Activated T-cell treated with anti-CD3 and anti-CD28 coated beads for 4 hours (primary cell): ENCODE measurements around the gene INPP4A.

Source experiments
- DNase-seq: peaks from one replicate; pipeline ENCODE4 v3.0.0-alpha.2; 2020

Gene INPP4A

DNA sequence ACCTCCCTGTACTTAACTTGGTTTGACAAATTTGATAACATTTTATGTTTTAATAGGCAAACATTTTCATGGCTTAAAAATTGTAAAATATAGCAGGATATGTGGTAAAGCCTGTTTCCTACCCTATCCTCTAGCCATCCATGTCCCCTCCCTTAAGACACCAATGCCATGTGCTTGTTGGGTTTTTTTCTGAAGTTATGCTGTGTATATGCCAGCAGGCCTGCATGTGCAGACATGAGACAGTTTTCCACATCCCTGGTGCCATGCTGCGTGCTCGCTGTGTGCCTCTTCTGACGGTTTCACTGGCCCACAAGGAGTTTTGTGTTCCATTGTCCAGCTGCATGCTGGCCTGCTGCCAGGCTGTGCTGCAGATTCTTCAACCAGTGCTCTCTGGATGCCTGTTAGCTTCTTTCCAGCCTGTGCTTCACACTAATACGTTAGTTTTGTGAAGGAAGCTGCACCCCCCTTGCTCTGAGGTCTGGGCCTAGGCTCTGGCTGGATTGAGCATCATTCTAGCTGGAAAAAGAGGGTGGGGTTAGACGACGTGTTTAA is 16.9 kb downstream of the INPP4A start:
- DNase-seq: no peak

DNA sequence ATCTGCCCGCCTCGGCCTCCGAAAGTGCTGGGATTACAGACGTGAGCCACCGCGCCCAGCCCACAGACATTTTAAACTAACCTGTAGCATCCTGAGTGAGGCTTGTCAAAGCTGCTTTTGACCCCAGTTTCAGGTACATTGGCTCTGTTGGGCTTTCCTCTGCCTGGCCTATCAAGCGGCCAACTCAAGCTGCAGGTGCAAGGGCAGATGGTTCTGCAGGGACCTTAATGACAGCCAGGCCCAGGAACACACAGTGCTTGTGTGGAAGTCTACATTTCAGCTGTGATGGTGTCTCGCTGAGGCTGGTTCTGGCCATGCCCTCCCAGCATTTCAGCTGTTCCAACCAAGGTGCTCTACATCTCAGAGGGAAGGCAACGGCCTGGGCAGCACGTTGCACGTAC is 18.4 kb downstream of the INPP4A start:
- no peak for DNase-seq

DNA sequence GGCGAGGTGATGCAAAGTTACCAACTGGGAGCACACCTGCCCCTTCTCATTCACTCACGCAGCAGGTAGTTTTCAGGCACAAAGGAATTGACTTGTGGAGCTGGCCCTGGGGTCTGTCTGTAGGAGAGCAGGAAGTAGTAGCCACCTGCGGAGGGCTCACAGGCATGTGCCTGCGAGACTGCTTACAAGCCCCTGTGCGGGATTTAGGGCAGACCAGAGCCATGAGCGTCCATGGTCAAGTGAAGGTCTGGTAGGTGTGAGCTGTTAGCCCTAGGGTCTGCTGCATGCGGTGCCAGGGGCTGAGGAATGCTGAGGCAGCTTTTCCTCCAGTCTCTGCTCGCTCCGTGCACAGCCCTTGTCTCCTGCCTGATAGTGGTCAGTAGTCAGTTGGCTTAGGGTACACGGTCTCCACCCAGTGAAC is 18.9 kb downstream of the INPP4A start:
- no peak for DNase-seq

DNA sequence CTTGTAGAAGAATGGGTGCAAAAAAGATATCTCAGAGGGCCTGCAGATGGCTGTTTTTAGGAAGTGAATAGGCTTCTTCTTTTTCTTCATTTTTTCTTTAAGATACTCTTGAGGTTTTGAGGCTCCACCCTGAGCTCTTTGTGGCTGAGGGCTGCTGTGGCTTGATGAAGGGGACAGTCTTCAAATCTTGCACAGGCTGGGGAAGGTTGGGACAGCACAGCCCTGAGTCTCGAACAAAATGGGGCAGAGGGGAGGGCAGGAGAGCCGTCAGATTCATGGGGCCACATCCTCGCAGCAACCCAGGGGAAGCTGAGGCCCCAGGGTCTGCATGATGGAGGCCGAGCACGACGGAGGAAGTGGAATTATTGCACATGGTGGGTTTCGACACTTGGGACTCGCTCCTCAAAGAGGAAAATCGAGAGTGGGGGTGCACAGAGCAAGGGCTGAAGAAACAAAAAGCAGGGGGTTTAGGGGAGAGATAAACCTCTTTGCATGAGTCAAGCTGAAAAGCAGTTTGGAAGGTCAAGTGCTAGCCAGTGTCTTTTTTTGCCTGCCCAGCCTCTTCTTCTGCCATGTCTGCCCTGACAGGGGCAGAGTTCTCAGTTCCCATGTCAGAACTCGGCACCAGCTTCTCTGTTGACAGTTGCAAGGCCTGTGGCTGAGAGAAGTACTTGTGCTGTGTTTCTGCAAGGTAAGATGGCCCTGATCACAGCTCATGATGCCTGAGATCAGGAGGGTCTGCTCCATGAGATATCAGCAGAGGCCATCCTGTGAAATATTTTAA is 19.5 kb downstream of the INPP4A start:
- no peak for DNase-seq

DNA sequence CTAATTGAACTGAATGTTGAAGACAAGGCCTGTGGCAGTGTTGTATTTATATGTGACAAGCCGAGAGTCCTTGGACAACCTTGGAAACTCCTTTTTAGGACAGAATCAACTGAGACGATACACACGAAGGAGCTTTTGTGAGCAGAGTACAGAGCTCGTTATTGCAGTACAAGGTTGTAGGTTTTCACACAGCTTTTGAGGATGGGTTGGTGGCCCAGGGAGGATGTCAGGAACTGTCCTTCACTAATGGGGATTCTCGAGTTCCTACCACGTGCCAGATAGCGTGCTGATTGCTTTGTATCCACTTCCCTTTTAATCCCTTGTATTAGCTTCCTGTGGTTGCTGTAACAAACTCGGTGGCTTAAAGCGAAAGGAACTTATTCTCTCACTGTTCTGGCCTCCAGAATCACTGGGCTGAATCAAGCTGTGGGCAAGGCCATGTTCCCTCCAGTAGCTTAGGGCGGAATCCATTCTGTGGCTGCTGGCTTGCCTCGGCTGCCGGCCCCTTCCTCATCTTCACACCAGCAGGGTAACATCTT is 20.2 kb downstream of the INPP4A start:
- DNase-seq: no peak

DNA sequence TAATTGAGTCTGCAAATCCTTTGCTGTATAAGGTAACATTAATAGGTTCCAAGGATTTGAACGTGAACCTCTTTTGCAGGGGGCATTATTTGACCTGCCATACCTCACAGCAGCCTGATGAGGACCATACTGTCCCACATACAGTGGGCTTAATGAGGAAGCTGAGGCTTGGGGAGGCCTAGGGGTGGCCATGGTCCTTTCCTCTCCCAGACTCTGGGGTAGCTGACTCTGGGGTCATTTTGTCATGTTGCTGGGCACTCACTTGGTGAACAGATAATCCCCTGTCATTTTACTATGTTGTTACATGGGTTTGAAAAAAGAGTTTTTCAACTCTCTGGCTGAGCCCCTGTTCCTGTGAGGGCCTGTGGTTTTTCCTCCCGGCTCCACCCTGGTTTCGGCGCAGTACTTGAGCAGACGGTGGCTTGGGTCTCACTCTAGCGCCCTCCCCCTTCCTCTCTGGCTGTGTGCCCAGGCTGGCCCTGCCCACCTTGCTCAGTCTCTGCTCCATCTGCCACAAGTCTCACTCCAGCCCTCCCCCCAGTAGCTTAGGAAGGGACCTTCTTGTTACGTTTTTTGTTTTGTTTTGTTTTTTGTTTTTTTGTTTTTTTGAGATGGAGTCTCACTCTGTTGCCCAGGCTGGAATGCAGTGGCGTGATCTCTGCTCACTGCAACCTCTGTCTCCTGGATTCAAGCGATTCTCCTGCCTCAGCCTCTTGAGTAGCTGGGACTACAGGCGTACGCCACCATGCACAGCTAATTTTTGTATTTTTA is 21.0 kb downstream of the INPP4A start:
- peak; percentile 51 for DNase-seq

DNA sequence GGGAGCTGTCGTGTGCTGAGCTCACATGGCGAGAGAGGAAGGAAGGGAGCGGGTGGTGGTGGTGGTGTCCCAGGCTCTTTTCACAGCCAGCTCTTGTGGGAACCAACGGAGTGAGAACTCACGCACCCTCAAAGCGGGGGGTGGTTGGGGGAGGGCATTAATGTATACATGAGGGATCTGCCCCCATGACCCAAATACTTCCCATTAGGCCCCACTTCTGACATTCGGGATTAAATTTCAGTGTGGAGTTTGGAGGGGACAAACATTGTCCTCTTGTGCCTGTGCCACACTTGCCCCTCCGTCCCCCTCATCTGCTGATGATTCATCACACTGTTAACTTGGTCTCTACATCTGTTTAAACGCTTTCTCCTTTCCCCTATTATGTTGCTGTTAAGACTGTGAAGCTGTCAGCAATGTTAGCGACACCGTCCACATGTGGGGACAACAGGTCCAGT is 22.5 kb downstream of the INPP4A start:
- no peak for DNase-seq

DNA sequence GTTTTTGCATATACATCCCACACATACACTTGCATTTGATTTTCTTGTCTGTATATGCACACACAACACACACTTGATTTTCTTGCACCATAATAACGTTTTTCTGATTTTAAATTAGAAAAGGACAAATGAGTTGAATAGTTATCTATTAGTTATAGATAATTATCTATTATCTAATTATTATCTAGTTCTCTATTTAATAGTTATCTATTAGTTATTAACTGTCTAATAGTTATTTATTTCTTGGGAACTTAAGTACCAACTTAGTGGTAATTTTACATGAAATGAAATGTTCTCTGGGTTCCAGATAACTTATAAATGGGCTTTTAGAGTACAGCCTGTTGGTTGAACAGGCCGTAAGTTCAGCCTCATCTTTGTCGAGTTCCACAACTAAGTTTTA is 23.0 kb downstream of the INPP4A start:
- DNase-seq: no peak

DNA sequence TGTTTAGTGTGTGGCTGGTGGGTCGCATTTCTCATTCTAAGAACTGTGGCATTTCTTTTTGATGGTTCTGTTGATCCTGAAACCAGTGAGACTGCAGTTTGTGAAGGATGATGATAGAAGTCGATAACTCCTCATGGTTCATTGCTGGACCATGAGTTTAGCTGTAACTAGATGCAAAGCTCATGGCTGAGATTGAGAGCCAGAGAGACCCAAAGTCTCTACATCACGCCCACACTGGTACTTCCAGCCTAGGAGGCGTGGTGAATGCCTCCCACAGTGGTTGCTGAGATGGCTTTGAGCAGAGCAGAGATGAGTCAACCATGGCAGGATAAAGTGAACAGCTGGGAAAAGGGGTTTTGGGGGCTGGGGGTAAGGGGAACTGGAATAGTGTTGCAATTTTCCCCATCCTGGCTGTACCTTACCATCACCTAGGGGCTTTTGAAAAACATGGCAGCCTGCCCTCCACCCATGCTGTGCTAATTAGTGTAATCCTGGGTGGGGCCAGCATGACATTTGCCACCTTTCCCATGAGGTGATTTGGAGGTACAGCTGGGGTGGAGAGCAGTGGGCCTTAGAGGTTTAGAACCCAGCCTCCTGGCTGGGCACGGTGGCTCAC is 24.1 kb downstream of the INPP4A start:
- DNase-seq: peak; percentile 50

DNA sequence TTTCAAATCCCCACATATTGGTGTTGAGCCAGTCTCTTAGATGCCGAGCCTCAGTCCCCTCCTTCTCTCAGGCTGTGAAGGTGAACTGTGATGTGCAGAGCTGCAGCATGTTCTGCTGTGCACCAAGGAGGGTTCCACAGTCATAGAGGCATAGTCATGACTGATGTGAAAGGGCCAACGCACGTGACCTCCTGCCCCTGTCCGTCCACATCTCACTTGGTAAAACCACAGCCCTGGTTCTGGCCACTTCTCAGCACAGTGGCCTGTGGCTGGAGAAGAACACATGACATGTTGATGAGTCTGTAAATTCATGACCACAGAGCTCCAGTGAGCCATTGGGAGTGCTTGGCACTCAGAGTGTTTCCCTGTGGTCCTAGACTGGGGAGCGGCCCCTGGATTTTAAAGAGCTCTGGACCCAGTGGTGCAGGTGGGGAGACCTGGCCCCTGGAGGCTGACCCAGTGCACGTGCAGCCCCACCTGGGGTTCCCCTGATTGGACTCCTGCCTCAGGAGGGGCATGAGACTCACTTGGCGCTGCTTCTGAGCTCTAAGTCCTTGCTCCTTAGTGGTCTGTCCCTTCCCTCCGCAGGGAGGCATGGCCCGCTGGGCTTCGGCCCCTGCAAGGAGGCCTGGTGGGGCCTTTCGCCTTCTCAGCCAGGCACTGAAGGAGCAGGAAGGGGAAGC is 25.3 kb downstream of the INPP4A start:
- DNase-seq: no peak

DNA sequence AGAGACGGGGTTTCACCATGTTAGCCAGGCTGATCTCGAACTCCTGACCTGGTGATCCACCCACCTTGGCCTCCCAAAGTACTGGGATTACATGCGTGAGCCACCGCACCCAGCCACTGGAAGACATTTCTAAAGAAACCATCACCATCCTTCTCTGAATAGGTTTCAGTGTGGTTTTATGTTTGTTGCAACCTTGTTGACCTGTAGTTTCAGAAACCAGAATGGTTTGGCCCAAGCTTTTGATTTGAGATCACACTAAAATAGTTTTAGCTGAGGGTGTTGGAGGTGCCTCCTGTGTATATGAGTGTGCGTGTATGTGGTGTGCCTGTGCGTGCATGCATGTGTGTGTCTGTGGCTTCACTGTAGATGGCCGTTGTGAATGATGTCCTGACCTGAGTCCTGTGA is 26.2 kb downstream of the INPP4A start:
- no peak for DNase-seq

DNA sequence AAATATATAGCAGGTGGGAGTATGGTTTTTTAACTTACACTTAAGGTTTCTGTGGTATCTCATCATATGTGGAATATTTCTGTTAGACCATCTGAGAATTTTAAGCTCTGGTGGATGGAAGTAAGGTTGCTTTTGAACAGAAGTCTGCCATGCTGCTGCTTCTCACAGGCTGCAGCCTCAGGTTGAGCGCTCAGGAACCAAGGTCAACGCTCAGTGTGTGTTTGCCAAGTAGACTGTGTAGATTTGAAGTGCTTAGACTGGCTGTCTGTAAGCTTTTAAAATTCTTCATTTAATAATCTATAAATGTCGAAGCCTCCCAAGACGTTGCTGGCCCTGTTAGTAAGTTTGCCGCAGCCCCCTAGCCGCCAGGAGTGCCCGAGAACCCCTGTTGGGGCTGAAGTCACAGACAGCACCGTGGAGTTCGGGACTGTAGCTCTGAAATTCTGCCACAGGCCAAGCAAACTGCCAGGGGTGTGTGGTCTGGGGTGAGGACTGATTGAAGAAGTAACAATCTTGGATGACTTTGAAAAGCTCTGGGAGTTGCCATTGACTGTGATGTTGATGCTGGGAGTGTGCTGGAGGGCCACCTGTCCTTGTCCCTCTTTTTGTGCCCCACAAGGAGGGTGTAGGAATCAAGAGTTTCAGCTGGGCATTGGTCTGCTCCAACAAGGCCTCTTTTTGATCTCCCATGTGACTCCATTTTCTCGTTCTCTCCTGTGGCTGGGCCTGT is 26.9 kb downstream of the INPP4A start:
- no peak for DNase-seq

DNA sequence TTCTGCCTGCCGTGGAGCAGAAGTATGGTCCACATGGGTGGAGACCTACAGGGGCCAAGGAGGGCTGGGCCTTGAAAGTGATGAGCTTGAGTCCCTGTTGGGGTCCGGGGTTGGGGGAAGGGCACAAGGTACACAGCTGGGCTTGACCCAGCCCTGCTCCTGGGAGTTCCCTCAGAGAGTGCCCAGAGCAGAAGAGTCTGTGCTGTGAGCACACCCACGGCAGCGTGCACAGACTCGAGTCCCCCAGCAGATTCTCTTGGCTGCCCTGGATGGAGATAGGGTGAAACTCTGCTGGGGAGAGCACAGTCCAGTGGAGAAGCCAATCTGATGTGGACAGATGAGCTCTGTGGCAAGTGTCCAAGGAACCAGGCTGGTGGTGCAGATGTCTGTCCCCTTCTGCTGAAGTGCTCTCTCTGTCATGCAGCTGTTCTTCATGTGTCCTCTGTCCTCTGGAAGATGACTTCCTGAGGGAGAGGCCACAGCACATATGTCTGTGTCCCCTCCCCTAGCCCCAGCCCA is 27.5 kb downstream of the INPP4A start:
- no peak for DNase-seq

DNA sequence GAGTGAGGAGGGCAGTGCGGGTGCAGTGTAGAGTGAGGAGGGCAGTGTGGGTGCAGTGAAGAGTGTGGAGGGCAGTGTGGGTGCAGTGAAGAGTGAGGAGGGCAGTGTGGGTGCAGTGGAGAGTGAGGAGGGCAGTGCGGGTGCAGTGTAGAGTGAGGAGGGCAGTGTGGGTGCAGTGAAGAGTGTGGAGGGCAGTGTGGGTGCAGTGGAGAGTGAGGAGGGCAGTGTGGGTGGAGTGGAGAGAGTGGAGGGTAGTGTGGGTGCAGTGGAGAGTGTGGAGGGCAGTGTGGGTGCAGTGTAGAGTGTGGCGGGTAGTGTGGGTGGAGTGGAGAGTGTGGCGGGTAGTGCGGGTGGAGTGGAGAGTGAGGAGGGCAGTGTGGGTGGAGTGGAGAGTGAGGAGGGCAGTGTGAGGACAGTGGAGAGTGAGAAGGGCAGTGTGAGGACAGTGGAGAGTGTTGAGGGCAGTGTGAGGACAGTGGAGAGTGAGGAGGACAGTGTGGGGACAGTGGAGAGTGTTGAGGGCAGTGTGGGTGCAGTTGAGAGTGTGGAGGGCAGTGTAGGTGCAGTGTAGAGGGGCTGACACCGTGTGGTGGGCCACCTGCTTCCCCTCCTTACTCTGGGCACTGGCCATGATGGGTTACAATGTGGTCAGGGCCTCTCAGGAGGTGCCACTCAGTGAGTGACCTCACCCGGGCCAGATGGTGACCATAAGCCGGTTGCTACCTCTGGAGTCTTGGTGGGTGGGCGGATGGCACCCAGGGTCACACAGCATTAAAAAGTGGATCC is 28.5 kb downstream of the INPP4A start:
- DNase-seq: no peak

DNA sequence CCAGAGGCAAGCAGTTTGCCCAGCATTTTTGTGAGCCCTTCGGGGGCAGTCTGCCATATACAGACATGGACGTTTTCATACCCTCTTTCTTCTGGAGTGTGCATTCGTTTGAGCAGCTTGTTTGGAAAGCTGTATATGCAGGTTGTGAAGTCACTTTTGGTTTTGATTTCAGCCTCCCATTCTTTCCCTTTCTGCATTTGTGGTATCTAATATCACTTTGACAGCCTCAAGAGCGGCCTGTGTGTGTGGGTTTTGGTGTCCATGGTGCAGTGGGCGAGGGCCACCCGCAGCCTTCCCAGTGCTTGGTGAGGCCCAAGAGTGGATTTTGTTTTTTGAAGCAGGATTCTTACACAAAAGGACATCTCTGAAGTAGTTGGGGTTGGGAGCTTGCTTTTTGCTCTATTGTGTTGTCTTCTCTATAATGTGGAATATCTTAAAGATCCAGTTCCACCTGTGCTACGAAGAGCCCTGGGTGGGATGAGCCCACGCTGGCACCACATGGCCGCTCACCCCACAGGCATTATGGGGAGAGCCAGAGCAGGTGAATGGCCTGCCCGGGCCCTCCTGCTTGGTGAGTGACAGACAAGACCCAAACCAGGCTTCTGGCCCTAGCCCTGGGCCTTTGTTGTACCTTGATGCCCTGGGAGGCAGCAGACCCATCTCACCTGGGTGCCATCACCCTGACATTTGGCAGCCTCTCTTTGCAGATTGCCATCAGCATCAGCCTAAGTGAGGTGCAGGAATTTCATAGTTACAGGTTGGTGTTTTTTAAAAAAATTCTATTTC is 29.5 kb downstream of the INPP4A start:
- no peak for DNase-seq

DNA sequence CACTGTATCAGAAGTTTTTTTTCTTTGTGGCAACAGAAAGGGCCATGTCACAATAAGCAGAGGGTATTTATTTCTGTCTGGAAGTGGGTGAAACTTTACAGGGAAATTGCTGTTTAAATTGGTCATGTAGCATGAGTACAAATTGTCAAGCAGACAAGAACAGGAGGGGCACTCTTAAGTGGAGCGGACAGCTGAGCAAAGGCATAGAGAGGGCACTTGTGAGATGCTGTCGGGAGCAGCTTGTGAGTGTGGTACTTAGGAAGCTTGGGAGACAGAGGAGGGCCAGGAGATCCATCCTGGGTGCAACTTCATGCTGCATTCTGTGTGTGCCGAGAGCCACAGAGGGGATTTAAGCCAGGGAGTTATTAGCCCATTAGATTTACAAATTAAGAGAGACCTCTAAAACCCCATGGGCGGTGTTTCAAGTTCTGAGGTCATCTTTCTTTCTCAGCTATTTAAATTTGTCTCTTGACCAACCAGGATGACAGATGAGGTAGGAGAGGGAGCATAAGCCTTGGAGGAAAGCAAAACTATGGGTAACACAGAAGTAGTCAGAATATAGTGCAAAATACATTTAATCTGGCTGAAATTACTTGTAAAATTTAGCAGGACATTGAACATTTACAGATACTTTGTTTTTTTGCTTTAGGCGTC is 30.4 kb downstream of the INPP4A start:
- no peak for DNase-seq

DNA sequence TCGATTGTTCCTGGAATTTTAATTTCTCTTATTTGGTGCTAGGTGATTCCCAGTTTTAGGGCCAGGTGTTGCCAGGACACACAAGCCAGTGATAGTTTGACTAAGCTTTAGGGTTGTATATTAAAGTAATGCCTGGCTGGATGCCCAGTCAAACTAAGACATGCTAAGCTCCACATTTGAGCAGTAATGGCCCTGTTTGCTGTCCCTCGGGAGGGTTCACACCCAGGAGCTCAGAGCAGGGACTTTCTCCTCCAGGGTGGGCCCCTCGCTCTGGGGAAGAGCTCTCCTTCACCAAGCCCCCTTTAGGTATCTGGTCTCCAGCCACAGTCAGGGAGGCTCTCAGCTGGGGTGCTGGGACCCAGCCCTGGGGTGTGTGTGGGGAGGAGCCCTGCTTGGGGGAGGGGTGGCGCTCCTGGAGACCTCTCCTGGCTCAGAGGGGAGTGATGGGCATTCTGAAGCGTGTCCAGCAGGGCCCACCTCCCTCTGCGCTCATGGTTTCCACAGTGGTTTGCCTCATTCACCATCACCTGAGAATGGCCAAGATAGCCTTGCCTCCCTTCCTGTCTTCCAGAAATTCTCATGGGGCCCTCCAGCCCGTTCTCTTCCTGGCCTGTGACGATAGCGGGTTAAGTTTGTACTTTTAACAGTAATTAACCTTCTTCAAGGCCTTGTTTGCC is 31.7 kb downstream of the INPP4A start:
- no peak for DNase-seq

DNA sequence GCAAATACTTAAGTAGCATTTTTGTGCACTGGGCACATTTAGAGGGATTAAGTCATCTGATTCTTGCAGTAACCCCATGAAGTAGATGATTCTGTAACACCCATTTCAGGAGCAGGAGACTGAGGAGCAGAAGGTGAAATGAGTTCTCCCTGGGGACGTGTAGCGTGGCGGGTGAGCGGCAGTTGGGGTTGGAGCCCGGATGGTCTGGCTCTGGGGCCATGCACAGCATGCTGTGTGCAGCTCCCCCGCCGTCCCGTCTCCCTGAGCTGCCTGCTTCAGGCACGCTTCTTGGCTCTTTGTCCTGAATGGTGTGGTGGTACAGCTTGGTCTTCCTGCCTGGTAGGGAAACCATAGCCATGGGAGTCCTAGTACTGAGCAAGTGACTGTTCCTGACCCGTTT is 32.4 kb downstream of the INPP4A start:
- no peak for DNase-seq

DNA sequence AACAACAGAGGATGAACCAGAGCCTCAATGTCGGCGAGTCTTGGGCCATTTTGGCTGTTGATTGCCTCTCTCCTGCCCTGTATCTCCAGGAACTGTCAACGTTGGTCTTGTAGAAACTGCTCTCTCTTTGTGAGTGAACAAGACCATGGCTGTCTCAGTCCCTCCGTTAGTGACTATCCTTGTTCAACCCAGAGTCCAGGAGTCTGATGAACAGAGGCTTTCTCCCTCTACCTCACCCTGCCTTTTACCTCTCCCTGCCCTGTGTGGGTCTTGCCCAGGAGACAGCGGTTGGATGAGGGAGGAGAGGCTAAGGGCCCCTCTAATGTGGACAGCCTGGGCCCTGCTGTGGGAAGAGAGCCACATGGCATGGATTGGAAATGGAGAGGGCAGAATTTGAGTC is 32.8 kb downstream of the INPP4A start:
- no peak for DNase-seq
